Suppressor macrophage (primary cell): ENCODE data around the gene TNFAIP2.

Source experiments
- DNase-seq, 4 experiments: peaks; one replicate each; pipeline ENCODE4 v3.0.0-alpha.2; 2020 to 2022

The TNFAIP2 gene

DNA sequence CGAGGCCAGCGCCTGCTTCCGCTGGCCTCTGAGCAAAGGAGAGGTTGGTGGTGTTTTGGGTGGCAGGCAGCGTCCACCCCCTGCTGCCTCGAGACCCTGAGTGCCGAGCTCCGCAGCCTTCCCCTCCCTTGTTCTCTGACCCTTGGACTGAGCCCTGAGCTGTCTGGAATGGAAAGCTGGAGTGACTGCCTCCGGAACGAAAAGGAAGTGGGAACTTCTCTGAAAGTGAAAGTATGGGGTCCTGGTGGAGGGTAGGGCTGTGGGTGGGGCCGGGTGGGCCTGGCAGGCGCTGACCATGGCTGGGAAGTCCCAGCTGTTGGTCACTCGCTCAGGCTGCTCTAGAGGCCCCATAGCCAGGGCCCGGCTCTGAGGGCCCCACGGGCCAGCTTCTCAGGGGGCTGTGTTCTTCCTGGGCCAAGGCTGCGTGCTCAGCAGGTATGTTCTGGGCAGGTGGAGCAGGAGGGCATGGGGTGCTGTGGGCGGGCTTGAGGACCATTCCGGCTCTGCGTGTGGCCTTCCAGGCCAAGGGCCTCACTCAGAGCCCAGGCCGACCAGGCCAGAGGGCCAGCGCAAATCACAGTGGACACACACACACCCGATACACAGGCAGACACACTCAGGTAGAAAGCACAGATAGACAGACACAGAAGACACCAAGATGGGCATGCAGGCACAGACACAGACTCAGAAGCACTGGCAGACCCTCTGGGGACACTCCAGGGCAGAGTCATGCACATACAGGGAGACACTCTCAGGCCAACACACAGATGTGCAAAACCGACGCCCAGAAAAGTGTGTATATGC, 28.7 kb upstream of the TNFAIP2 start, which contains the start of gene EXOC3L4:
Gene EXOC3L4 (plus strand): TSS at position 320 of the 804 bp plus-strand sequence. CDS start 5,495 bp downstream, outside the sequence.
- DNase-seq, result peak in 2 of 4 experiments; percentile 35 to 37

DNA sequence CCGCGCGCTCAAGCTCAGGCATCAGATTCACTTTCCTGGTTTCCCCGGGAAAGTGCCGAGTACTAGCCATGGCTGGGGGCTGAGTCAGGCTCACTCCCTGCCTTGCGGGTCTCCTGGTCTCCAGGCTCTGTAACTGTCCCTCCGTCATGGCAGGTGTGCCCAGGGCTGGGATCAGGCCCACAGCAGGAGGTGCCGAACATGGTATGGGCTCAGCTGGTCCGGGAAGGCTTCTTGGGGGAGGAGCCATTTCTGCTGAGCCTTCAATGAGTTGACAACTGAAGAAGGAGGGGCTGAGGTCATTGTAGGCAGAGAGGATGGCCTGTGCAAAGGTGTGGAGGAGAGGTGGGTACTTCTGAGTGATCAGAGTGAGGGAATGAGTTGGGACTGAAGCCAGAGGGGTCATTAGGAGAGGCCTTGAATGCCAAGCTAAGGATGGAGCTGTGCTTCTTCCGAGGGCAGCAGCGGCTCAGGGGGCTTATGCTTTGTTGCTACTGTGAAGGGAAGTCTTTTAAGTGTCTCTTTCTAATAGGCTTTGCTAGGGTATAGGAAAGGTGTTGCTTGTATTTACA, 28.0 kb upstream of the TNFAIP2 start:
- DNase-seq, result no peak

DNA sequence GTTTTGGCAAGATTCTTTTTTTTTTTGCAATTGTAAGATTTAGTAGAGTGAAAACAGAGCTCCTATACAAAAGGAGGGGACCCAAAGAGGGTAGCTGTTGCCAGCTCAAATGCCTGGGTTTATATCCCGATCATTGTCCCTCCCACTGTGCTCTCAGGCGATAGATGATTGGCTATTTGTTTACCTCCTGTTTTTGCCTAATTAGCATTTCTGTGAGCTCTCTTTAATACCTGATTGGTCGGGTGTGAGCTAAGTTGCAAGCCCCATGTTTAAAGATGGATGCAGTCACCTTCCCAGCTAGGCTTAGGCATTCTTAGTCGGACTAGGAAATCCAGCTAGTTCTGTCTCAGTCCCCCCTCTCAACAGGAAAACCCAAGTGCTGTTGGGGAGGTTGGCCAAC, 26.9 kb upstream of the TNFAIP2 start:
- DNase-seq, result no peak

DNA sequence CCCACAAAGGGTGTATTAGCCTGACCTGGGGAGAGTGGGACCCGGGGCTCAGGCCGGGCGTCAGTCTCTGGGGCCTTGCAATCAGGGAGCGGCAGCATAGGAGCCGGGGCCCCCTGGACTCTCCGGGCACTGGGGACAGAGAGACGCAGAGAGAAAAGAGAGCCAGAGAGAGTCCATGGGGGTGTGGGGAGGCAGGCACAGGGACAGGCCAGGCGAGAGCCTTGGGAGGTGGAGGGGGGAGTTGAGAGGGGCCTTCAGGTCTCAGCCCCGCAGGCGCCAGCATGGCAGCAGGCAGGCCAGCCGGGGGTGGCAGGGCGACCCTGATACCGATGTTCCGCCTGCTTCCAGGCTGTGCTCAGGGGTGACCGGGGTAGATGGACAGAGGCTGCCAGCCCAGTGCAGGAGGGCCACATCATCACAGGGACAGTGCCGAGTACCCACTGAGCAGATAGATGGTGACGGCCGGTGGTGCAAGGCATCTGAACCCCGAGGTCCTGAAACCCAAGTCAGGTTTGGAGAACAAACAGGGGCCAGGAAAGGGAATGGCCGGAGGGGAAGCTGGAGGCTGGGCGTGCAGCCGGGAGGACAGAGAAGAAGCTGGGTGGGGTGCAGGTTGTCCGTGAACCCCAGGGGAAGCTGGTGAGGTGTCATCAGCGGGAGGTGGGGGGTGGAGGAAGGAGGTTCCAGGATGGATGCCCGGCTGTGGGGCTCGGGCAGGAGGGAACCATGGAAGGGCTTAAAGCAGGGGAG, 25.8 kb upstream of the TNFAIP2 start:
- DNase-seq, result no peak

DNA sequence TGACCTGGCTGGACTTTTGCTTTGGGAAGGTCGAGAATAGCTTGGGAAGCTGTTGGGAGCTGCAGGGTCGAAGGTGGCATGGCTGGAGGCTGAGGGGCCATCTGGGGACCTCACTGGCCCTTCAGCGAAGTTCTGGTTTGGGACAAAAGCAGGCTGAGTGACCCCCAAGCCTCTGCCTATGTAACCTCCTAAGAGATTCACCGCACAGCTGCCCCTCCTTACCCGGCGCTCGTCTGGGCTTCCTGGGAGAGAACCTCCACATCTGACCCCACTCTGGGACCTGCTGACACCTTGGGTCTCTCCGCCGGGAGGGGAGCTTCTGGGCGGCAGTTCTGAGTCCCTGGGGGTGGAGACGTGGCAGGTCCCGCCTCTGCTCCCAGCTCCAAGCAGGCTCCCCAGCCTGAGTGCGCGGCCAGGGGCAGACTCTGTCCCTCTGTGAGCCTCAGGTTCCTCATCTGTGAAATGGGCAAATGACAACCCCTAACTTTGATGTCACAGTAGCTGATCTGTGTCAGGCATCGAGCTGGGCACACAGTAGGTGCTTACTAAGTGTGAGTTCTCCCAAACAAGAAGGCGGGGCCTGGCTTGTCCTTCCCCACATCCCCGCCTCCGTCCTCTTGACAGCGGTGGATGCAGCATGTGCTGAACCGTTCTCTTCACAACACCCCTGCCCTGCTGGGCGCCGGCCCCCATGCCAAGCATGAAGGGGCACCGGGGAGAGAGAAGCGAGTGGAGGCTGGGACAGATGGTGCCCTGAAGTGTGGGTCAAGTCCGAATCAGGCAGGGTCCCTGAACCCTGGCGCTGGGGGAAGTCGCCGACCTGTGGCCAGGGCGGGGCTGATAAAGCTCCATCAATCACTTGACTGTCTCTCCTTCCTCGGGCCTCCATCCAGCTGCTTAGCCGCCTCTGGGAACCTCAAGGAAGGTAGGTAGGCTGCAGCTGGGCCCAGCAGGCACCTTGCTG, 25.0 kb upstream of the TNFAIP2 start:
- no peak for DNase-seq

DNA sequence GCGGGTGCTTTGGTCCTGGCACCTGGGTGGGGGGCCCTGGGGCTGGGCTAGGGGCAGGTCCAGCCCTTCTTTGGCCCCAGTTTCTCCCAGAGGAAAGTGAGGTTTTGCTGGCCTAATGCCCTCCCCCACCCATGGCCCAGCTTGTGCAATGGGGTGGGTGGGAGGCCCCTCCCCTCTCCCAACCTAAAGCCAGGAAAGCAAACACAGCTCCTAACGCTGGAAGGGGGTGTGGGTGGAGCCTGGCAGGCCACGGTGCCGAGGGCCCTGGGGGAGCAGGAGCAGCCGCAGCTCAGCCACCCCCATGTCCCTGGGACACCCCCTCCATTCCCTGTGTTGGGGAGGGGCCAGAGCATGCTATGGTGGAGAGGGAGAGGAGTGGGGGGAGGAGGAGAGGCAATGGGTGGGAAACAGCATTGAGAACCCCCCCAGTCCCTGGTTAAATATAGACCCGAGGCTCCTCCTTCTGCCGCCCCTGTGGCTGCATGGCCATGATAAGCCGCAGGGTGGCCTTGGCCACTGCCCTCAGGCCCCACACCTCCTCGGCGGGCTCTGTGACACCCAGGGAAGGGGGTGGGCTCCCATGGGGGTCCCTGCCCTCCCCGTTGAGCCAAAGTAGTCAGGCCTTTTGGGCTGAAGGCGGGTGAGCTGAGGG, 24.1 kb upstream of the TNFAIP2 start:
- DNase-seq, result no peak

DNA sequence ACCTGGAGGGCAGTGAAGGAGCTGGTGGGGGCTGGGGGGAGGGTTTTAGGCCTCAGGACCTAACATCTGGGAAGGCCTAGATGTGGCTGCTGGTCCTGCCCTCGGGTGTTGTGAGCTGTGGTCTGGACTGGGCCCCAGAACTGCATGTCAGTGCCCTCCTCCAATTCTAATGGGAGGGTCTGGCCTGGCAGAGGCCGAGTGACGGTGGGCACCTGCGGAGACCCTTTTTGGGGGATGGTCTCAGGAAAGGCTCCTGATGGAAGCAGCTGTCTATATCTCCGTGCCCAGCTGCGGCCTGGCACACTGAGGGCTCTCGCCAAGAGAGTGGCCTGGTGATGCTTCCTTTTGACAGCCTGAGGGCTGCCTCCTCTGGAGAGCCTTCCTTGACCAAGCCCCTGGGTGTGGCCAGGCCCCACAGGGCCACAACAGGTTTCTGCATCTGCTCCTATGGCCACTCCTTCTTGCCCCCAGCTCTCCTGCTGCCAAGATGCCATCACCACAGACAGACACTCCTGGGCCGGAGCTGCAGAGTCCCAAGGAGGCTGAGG, 23.5 kb upstream of the TNFAIP2 start:
- DNase-seq, result no peak

DNA sequence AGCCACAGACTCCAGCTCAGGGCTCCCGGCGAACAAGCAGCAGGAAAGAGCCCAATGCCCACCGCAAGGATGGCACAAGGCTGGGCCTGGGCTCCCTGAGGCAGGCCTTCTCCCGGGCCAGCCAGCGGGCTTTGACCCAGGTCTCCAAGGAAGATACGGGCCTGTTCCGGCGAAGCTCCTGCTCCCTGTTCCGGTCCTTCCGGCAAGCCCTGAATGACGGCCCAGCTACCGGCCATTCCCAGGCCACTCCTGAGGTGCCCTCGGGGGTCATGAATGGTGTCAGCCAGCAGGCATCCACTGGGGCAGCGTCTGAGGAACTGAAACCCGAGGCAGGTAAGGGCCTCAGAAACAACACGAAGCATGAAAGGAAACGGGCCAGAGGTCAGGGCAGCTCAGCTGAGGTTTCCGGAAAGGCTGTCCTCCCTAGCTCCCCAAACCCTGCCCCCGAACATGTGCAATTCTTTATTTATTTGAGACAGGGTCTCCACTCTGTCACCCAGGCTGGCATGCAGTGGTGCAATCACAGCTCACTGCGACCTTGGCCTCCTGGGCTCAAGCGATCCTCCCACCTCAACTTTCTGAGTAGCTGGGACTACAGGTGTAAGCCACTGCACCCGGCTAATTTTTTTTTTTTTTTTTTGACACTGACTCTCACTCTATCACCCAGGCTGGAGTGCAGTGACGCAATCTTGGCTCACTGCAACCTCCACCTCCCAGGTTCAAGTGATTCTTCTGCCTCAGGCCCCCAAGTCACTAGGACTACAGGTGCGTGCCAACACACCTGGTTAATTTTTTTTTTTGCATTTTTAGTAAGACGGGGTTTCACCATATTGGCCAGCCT, 22.8 kb upstream of the TNFAIP2 start:
- no peak for DNase-seq

DNA sequence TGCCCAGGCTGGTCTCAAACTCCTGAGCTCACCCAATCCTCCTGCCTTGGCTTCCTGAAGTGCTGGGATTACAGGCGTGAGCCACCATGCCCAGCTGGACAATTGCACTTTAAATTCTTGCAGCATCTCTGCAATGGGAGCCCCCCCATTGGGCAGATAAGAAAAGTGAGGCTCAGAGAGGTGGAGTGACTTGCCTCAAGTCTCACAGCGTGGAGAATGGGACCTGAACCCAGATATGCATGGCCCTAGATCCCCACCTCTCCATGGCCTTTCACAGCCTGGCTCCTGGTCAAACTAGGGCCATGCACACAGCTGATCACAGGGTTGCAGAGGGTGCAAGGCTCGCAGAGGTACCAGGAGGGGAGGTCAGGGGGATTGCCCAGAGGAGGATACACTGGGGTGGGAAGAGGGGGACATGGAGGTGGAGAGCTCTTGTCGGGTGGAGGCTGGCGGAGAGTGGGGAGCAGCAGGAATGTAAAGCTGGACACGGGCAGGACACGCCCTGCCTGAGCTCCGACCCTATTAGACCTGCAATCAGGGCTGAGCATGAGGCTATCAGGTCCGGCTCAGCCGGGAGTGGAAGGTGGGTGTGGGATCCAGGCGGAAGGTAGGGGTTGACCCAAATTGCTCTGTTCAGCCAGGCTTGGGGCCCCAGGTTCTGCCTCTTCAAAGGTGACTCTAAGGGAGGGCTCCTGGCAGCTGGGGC, 21.9 kb upstream of the TNFAIP2 start:
- no peak for DNase-seq

DNA sequence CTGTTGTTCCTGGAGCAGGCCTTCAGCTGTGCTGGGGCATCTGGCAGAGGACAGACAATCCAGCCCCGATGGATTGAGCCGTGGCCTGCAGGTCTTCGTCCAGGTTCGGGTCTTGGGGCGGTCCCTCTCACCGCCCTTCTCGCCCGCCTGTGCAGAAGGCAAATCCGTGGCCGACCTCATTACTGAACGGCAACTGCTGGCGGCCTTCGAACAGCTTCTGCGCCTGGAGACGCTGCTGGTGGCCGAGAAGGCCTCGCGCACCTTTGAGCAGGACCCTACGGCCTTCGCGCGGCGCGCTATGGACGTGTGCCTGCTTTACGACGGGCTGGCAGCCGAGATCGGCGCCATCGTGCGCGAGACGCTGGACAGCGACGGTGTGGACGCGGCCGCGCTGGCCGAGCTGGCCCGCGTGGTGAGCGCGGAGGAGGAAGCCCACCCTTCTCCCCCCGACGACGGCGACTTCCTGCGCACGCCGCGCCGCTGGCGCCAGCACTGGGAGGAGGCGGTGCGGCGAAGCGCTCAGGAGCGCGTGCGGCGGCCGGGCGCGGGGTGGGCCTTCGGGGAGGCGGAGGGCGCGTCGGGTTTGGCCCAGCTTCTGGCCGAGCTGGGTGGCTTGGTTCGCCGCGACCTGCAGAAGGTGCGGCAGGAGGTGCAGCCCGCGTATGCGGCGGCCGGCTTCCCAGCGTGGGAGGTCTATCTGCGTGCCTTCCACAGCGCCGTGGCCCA, 21.1 kb upstream of the TNFAIP2 start:
- DNase-seq, result no peak

DNA sequence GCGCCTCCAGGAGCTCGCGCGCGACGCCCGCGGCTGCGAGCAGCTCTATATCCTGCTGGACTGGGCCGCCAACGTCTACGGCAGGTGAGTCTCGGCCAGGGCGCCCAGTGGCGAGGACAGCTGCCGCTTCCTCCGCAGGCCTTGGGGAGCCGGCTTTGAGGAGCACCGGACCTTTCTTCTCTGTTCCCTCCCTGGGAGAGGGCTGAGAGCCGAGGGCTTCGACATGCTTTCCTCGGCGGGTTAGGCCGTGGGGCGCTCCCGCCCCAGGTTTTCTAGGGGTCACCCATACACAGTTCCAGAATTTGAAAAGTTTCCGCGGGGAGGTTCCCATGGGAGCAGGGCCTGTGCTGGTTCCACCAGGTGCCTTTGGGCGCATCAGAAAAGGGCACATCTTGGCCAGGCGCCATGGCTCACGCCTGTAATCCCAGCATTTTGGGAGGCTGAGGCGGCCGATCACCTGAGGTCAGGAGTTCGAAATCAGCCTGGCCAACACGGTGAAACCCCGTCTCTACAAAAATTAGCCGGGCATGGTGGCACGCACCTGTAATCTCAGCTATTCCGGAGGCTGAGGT, 20.5 kb upstream of the TNFAIP2 start:
- no peak for DNase-seq

DNA sequence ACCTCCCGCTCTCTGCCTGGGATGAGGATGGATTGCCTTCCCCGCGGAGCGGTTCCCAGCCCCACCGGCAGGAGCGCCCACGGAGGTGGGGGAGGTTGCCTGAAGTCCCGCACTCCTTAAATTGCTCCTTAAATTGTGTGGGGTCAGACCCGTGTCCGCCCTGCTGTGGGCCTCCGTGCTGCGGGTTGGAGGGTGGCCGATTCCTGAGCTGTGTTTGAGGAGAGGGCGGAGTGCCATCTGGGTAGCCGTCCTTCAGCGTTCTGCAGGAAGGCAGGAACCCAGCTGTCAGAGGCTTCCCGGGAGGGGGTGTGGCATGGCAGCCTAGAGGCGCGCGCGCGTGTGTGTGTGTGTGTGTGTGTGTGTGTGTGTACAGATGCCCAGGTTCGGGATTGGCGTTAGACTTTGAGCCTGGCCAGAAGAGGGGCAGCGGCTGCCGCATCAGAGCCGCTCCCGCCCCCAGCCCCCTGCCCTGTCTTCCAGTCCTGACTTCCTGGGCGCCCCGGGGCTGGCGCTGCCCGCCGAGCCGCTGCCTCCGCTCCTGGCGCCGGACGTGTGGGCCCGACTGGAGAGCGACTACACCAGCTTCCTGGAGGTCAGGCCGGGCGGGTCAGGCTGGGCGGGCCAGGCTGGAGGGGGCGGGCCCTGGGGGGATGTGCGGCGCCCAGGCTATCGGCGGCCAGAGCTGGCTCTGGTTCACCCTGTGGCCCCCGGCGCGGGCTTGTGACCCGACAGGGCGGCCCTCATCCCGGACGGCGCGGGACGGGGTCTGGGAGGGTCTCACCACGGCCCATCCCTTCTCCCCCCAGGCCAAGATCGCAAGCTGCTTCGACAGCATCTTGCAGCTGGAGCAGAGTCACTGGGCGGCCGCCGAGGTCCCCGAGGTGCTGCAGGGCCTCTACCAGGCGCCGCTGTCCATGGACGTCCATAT, 19.5 kb upstream of the TNFAIP2 start:
- peak; percentile 60 to 82 (median 69) for DNase-seq

DNA sequence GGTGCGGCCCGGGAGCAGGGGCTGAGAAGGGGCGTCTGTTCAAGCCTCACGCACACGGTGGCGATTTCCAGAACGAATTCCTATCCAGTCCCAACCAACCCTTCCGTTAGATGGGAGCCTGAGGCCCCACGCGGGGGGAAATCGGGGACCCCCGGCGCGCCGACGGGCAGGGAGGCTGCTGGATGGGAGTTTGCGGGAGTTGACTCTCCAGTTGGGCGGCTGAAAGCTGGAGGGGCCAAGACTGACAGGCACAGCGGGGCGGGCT, 18.9 kb upstream of the TNFAIP2 start:
- DNase-seq, result no peak

DNA sequence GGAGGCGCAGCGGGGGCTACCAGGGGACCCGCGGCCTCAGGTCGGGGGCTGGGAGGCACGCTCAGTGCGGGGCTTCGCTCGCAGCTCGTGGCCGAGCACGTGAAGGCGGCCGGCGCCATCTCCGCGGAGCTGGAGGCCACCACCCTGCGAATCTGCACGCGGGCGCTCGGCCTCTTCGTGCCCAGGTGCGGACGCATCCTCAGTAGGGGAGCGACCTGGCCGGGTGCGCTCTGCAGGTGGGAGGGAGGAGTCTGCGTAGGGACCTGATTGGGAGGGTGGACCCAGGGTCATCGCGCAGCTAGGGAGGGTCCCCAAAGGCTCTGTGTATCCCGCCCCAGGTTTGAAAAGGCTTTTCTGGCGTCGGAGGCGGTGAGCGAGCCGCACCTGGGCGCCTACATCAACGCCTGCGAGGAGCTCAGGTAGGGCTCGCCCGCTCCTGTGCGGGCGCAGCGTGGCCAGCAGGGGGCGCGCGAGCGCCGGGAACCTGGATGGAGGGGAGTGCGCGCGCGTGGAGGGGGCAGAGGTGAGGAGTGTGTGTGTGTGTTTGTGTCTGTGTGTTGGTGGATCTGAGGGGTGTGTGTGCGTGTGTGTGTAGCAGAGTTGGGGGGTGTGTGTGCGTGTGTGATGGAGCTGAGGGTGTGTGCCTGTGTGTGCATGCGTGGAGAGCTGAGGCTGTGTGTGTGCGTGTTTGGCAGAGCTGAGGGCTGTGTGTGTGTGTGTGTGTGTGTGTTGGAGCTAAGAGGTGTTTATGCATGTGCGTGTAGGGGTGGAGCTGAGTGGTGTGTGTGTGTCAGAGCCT, 18.4 kb upstream of the TNFAIP2 start:
- DNase-seq, result peak; percentile 51 to 81 (median 66)

DNA sequence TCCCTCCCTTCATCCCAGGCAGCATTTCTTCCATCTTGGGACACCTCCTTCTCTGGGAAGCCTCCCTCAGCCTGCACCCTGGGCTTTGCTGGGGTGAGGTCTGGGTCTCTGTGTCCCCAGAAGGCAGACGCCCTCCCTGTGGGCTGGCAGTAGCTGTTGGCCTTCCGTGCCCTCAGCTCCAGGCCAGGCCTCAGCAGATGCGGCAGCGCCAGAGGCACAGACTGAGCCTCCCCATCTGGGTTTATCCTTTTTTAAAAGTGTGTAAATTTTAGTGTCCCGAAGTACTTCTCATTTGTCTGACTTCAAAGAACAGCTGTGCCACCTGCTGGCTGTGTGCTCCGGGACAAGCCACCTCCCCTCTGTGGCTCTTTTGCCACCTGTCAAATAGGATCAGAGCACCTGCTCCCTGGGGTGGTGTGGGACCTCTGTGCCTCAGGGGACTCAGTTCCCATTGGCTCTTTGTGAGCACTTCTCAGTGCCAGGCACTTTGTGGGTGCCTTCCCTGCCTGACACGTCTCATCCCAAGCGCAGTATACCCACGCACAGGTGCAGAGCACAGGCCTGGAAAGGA, 17.6 kb upstream of the TNFAIP2 start:
- peak in 1 of 4 experiments; percentile 40 for DNase-seq

DNA sequence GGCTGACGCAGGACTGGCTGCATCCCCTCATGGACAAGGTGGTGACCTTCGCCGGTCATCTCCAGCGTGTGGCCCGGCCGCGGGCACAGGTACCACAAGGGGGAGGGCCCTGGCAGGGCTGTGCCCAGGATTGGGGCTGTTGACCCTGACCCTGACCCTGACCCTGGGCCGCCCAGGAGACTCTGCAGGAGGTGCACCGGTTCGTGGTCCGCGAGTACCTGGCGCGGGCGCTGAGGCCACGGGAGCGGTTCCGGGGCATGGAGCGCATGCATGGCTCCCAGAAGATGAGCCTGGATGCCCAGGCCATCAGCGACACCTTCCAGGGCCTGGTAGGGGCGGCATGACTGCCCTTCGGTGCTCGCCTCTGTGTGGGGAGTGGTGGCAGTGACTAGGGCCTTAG, 15.8 kb upstream of the TNFAIP2 start:
- DNase-seq, result no peak
